ENCODE data around the gene OTUD3.
"Not testable (repeated sequence)": the region's sequence is repeated elsewhere in the genome, so short reads cannot be mapped to it uniquely, and the experiment has no call there.

The OTUD3 gene

GRCh38 chr1:19869929-19870328 lies 12.3 kb upstream of the OTUD3 start:
- DNase-seq = peak; percentile 58

GRCh38 chr1:19872190-19872589 lies 10.0 kb upstream of the OTUD3 start:
- DNase-seq = no peak

GRCh38 chr1:19877181-19877750 lies 4.9 kb upstream of the OTUD3 start:
- DNase-seq = no peak

- no peak for DNase-seq
Measured at GRCh38 chr1:19877821-19878636, 4.2 kb upstream of the OTUD3 start.

DNA sequence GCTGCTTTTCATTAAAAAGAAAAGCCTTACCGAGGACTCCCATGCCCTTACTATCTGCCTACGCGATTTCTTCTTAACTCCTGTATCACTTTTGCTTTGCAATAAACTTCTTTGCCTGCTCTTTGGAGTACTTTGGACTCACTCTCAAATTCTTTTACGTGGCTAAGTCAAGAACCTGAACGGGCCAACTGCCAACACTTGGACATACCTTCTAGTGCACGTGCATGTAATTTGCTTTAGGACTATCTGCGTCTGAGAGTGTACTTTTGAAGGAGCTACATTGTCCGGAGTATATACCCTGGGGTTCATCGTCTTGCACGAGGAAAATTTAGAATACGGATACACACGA lies 3.6 kb upstream of the OTUD3 start:
- no peak for DNase-seq

GRCh38 chr1:19879227-19879626 lies 3.0 kb upstream of the OTUD3 start:
- DNase-seq = no peak

GRCh38 chr1:19879661-19880060 lies 2.5 kb upstream of the OTUD3 start:
- DNase-seq = no peak

DNA sequence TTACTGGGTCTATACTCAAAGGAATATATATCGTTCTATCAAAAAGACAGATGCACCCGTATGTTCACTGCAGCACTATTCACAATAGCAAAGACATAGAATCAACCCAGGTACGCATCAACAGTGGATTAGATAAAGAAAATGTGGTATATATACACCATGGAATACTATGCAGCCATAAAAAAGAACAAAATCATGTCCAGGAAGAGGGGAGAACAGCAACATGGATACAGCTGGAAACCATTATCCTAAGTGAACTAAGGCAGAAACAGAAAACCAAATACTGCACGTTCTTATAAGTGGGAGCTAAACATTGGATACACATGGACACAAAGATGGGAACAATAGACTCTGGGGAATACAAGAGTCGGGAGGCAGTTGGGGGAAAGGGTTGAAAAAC lies 1.4 kb upstream of the OTUD3 start:
- not testable (repeated sequence) for DNase-seq

GRCh38 chr1:19884312-19884711 lies 2.1 kb downstream of the OTUD3 start:
- no peak for DNase-seq

DNA sequence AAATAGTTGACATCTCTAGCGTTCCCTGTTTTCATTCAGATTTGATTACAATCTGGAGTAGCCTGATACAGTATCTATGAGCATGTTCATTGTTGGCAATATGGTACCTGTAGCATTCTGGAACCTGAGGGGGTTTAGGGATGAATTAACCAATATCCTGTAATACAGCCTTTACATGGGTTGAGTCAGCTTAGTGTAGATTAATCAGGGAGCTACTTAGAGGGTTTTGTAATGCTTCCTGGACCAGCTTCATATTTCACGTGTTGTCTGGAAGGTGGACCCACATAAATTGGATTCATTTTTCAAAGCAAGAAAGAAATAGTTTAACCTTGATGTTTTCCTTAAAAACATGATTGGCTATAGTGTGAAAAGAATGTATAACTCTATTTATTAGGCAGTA lies 3.6 kb downstream of the OTUD3 start:
- DNase-seq = no peak

DNA sequence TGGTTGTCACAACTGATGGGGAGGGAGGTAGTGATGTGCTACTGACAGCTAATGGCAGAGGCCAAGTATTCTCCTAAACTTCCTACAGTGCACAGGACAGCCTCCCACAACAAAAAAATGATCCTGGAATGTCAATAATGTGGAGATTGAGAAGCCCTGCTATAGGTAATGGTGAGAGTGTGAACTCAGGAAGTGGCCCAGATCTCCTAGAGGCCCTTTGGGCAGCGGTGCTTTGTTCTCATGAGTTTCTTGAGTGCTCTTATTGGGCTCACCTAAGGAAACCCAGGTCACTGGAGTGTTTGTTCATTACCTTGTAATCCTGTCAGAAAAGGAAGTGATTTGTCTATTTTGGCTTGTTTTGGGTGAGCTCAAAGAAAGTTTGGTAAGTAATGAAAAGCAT lies 5.9 kb downstream of the OTUD3 start:
- no peak for DNase-seq

- no peak for DNase-seq
Measured at GRCh38 chr1:19889656-19890055, 7.5 kb downstream of the OTUD3 start.

- DNase-seq = no peak
Measured at GRCh38 chr1:19892129-19892528, 9.9 kb downstream of the OTUD3 start.

- DNase-seq = no peak
Measured at GRCh38 chr1:19892628-19893168, 10.5 kb downstream of the OTUD3 start.

DNA sequence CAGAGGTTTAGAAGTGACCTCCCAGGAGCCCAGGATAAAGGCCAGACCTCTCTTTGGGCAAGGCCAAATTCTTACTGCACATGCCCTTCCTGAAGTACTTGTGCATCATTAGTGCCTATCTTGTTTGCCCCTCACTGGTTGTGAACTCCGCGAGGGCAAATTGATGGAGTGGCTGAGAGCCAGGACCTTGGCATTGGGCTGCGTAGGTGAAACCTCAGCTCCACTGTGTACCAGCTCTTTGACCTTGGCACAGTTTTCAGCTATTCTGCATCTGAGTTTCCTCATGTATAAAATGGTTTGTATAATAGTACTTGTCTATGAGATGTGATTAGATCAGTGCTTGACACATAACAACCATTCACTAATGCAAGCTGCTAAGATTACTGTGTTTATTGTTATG lies 11.5 kb downstream of the OTUD3 start:
- DNase-seq = no peak

DNA sequence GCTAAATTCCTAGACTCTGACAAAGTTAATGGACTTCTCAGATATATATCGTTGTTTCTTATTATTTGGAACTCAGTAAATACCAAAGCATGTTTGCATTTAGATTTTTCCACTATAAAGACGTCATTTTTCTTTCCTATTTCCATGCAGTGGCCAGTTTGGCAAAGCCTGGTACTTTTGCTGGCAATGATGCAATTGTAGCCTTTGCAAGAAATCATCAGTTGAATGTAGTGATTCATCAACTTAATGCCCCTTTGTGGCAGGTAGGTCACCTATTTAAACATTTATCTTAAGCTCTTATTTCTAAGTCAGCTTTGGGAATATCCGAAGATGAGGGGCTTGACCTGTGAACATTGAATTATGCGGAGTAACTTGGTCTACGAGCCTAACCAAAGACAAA lies 12.0 kb downstream of the OTUD3 start:
- DNase-seq = no peak

GRCh38 chr1:19901653-19902052 lies 19.5 kb downstream of the OTUD3 start:
- DNase-seq = no peak

- DNase-seq = no peak
Measured at GRCh38 chr1:19903621-19904020, 21.4 kb downstream of the OTUD3 start.

- no peak for DNase-seq
Measured at GRCh38 chr1:19907456-19907855, 25.3 kb downstream of the OTUD3 start.

GRCh38 chr1:19909392-19909791 lies 27.2 kb downstream of the OTUD3 start:
- DNase-seq = no peak

- DNase-seq = no peak
Measured at GRCh38 chr1:19909971-19910370, 27.8 kb downstream of the OTUD3 start.

DNA sequence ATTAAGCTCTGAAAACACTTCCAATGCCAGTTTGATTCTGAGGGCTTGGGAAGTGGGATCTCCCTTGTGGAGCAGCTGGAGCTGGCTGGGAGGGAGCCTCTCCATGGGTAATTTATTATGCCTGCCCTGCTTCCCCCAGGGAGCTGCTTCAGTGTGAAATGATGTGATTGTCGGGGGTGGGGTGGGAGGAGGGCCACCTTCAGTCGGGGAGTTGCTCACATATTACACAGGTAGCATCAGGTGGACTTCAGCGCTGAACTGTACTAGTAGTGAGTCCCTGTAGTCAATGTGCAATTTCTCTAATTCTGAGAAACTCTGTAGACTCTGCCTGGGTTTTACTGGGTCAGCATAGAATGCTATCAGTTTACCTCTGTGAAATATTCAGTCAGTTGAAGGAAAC lies 28.5 kb downstream of the OTUD3 start:
- no peak for DNase-seq

- peak; percentile 77 for DNase-seq
Measured at GRCh38 chr1:19918057-19918456, 35.9 kb downstream of the OTUD3 start.

- no peak for DNase-seq
Measured at GRCh38 chr1:19920132-19920710, 38.0 kb downstream of the OTUD3 start.
